CD4-positive, CD25-positive, alpha-beta regulatory T cell (primary cell): ENCODE measurements around the gene WEE2. TPM values are rescaled to one million over a fixed set of nuclear protein-coding genes. Genes with fewer than 3 reads are reported as not detected.
"Not testable (repeated sequence)": the region's sequence is repeated elsewhere in the genome, so short reads cannot be mapped to it uniquely, and the experiment has no call there.

ENCODE experiments used
- ATAC-seq, 2 donors: fragments of 150-1000 bp; cut with Tn5 transposase; one replicate each; pipeline ENCODE4 v1.10.0; 2021; ENCODE audit warnings: low read depth in 2 of 2, moderate number of reproducible peaks in 2 of 2, moderate library complexity in 1 of 2
- DNase-seq, 3 donors: peaks; one replicate each; pipeline versions ENCODE4 v3.0.0 to v3.0.0-alpha.2; 2012 to 2022; ENCODE audit warnings: mixed read lengths in 1 of 3
- H3K27ac ChIP-seq: one replicate; pipeline ENCODE4 v1.7.0; 2013; ENCODE audit warnings: mild to moderate bottlenecking, low read length; ENCODE audit not compliant: insufficient read depth, poor library complexity, severe bottlenecking
- H3K27me3 ChIP-seq: one replicate; pipeline ENCODE4 v1.7.0; 2013; ENCODE audit warnings: low read length; ENCODE audit not compliant: control insufficient read depth, insufficient read depth
- H3K36me3 ChIP-seq: one replicate; pipeline ENCODE4 v1.7.0; 2013; ENCODE audit warnings: mild to moderate bottlenecking, low read length, moderate library complexity; ENCODE audit not compliant: control insufficient read depth, insufficient read depth
- H3K4me1 ChIP-seq: 2 replicates; pipeline ENCODE4 v1.7.0; 2013; ENCODE audit warnings: mild to moderate bottlenecking, low read length; ENCODE audit not compliant: insufficient read depth, control insufficient read depth, poor library complexity, severe bottlenecking
- H3K4me3 ChIP-seq: one replicate; pipeline ENCODE4 v1.7.0; 2013; ENCODE audit warnings: low read depth, mild to moderate bottlenecking, low read length, moderate library complexity
- H3K9me3 ChIP-seq, 2 experiments: 1 replicate in 1 of 2; 2 replicates in 1 of 2; pipeline ENCODE4 v1.7.0; 2013; ENCODE audit warnings: low read length in 2 of 2, mild to moderate bottlenecking in 1 of 2, moderate library complexity in 1 of 2; ENCODE audit not compliant: control insufficient read depth in 2 of 2
- H3K27ac Mint-ChIP-seq, 3 donors: one replicate each; pipeline ENCODE4 v1.8.0; 2020 to 2022; ENCODE audit warnings: mild to moderate bottlenecking in 3 of 3, mixed read lengths in 3 of 3, moderate library complexity in 2 of 3
- H3K27me3 Mint-ChIP-seq: one replicate; pipeline ENCODE4 v1.8.0; 2022; ENCODE audit warnings: mild to moderate bottlenecking, mixed read lengths
- H3K36me3 Mint-ChIP-seq: one replicate; pipeline ENCODE4 v1.8.0; 2020; ENCODE audit warnings: mixed read lengths
- H3K4me1 Mint-ChIP-seq, 4 donors: one replicate each; pipeline ENCODE4 v1.8.0; 2020 to 2022; ENCODE audit warnings: mixed read lengths in 4 of 4, mild to moderate bottlenecking in 1 of 4
- H3K4me3 Mint-ChIP-seq, 4 donors: one replicate each; pipeline ENCODE4 v1.8.0; 2020 to 2022; ENCODE audit warnings: mild to moderate bottlenecking in 4 of 4, mixed read lengths in 4 of 4, moderate library complexity in 3 of 4
- H3K9me3 Mint-ChIP-seq, 7 donors: one replicate each; pipeline ENCODE4 v1.8.0; 2020 to 2022; ENCODE audit warnings: mixed read lengths in 7 of 7, mild to moderate bottlenecking in 3 of 7, moderate library complexity in 2 of 7
- polyA plus RNA-seq, 4 donors: library from polyadenylated mRNA; unstranded; fragments of 300-500 nt; fragmentation: Illumina TruSeq; gene quantifications; one replicate each; pipeline ENCODE4 v1.2.3, GENCODE V29; 2021
- total RNA-seq: library from RNA; stranded (reverse); gene quantifications from one replicate; pipeline ENCODE4 v1.2.3, GENCODE V29; 2022

Gene WEE2
- total and polyA plus RNA-seq, 5 donors from 2014 or later: not detected

DNA sequence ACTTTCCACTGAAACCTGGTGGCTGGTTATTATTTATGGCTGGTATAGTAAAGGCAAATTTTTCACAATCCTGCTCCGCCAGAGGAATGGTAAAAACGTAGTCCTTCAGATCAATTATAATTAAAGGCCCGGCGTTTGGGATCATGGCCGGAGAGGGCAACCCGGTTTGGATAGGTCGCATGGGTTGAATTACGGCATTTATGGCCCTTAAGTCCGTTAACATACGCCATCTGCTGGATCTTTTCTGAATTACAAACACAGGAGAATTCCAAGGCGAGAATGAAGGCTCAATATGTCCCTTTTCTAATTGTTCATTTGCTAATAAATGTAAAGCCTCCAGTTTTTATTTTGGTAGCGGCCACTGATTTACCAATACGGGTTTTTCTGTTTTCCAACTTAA is 44.5 kb downstream of the WEE2 start:
- Mint-ChIP-seq H3K36me3 (peaks cover 80% of the 10 kb centered on the region), H3K9me3 (peaks cover 3 to 32% (median 9%) of the 10 kb centered on the region in 7 donors), H3K4me1 (peaks cover 3 to 14% (median 7%) of the 10 kb centered on the region in 4 donors), H3K27ac (no peak overlapping the region), H3K27me3 (no peaks in the 10 kb centered on the region), H3K4me3 (no peak overlapping the region)
- Histone ChIP-seq H3K27me3 (no peaks in the 10 kb centered on the region), H3K27ac (no peak overlapping the region), H3K4me1 (no peaks in the 10 kb centered on the region), H3K9me3 (peaks cover 18 to 34% of the 10 kb centered on the region in 2 experiments), H3K4me3 (no peak overlapping the region), H3K36me3 (peaks cover 78% of the 10 kb centered on the region)
- ATAC-seq (no peak), DNase-seq (peak in 1 of 3 donors; percentile 14)

DNA sequence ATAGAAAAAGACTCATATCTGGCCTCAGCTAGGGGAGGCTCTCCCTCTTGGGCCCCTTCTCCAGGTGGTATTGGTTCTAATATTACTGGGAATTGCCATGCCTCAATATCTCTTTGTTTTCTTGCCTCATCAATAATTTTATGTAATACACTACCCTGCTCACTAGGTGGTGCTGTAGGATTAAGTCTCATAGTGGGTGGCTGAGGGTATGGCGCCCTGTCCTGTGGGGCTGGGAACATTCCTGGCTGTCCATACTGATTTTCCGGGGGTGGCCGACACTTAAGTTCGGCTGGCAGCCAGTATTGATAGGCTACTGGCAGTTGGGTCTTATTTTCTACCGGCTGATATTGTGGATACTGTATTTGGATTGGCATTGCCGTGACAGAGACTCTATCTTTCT is 46.8 kb downstream of the WEE2 start:
- no peaks in the 10 kb centered on the region for H3K27me3 ChIP-seq
- no peak overlapping the region for H3K27ac ChIP-seq
- H3K4me3 ChIP-seq: no peak overlapping the region
- no peak overlapping the region for H3K4me3 Mint-ChIP-seq
- peaks cover 68% of the 10 kb centered on the region for H3K36me3 ChIP-seq
- H3K9me3 Mint-ChIP-seq: peaks cover 3 to 32% (median 9%) of the 10 kb centered on the region in 7 donors
- no peak for ATAC-seq
- no peaks in the 10 kb centered on the region for H3K27me3 Mint-ChIP-seq
- DNase-seq: peak in 2 of 3 donors; percentile 20 to 39
- H3K4me1 ChIP-seq: no peaks in the 10 kb centered on the region
- peaks cover 15 to 31% of the 10 kb centered on the region in 2 experiments for H3K9me3 ChIP-seq
- peaks cover 3 to 14% (median 7%) of the 10 kb centered on the region in 4 donors for H3K4me1 Mint-ChIP-seq
- H3K36me3 Mint-ChIP-seq: peaks cover 87% of the 10 kb centered on the region
- no peak overlapping the region for H3K27ac Mint-ChIP-seq

DNA sequence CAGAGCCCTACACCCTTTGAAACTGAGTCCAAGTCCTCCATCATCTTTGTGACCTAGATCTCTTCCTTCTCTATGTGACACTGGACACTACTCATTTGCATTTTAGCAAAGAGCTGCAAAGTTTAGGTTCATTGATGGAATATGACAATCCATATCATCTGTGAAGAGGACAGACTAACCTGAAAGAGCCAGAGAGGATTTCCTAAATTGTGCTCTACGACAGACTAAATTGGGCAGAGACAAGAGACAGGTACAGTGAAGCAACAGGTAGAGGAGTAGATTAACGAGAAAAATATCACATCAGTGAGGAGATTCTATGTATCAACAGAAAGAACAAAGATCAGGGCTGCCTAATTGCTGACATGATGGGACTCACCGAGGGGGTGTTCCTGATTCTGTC is 55.6 kb downstream of the WEE2 start, which contains the start of gene TAS2R3:
Gene TAS2R3 (plus strand): TSS at position 301 of the 400 bp plus-strand sequence. CDS start 62 bp downstream, at position 363.
- ATAC-seq: no peak
- Mint-ChIP-seq H3K4me3 (no peak within 1 kb of the TSS), H3K36me3 (peaks cover 62% of the 10 kb centered on the region), H3K9me3 (no peaks in the 10 kb centered on the region), H3K27me3 (no peaks in the 10 kb centered on the region), H3K27ac (peak within 1 kb of the TSS in 1 of 3 donors; percentile 20), H3K4me1 (peaks cover 0 to 7% (median 5%) of the 10 kb centered on the region in 4 donors)
- no peaks in the 10 kb centered on the region for H3K27me3 ChIP-seq
- no peaks in the 10 kb centered on the region for H3K9me3 ChIP-seq
- peaks cover 22% of the 10 kb centered on the region for H3K36me3 ChIP-seq
- DNase-seq: no peak
- H3K4me3 ChIP-seq: no peak within 1 kb of the TSS
- H3K4me1 ChIP-seq: no peaks in the 10 kb centered on the region
- no peak within 1 kb of the TSS for H3K27ac ChIP-seq

DNA sequence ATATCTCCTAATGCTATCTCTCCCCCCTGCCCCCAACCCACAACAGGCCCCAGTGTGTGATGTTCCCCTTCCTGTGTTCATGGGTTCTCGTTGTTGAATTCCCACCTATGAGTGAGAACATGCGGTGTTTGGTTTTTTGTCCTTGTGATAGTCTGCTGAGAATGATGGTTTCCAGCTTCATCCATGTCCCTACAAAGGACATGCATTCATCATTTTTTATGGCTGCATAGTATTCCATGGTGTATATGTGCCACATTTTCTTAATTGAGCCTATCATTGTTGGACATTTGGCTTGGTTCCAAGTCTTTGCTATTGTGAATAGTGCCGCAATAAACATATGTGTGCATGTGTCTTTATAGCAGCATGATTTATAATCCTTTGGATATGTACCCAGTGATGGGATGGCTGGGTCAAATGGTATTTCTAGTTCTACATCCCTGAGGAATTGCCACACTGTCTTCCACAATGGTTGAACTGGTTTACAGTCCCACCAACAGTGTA is 62.0 kb downstream of the WEE2 start:
- not testable (repeated sequence) for H3K27me3 ChIP-seq, H3K4me3 Mint-ChIP-seq, H3K27ac ChIP-seq, H3K4me1 ChIP-seq, ATAC-seq, H3K27ac Mint-ChIP-seq, H3K27me3 Mint-ChIP-seq, H3K36me3 ChIP-seq, H3K4me1 Mint-ChIP-seq, DNase-seq, H3K9me3 Mint-ChIP-seq, H3K9me3 ChIP-seq, H3K4me3 ChIP-seq
- H3K36me3 Mint-ChIP-seq: peaks cover 35% of the 10 kb centered on the region

DNA sequence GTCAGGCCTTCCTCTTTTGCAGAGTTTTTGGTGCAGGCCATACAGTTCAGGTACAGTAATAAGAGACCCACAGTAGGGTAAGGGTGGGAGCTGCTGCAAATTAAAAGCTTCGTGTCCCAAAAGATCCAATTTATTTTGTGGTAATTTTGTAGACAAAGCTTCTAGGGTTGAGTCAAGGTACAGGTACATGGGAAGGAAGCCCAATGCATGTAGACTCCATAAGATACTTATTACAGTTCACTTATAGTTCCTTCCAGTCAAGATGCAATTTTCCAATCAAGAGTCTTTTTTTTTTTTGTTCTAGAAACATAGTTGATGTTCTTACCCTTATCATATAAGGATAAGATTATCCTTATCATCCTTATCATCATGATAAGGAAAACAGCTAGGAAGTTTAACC is 68.2 kb downstream of the WEE2 start, which contains the start of gene TAS2R4:
Gene TAS2R4 (plus strand): TSS at position 301 of the 400 bp plus-strand sequence. CDS start 1,815 bp downstream, outside the sequence.
- Histone ChIP-seq H3K27me3 (no peaks in the 10 kb centered on the region), H3K36me3 (peaks cover 11% of the 10 kb centered on the region), H3K27ac (no peak within 1 kb of the TSS), H3K9me3 (no peaks in the 10 kb centered on the region), H3K4me1 (no peaks in the 10 kb centered on the region), H3K4me3 (no peak within 1 kb of the TSS)
- DNase-seq (no peak), ATAC-seq (no peak)
- peaks cover 0 to 2% (median 0%) of the 10 kb centered on the region in 7 donors for H3K9me3 Mint-ChIP-seq
- H3K36me3 Mint-ChIP-seq: peaks cover 43% of the 10 kb centered on the region
- H3K4me1 Mint-ChIP-seq: peaks cover 0 to 6% (median under 1%) of the 10 kb centered on the region in 4 donors
- no peak within 1 kb of the TSS for H3K4me3 Mint-ChIP-seq
- H3K27me3 Mint-ChIP-seq: no peaks in the 10 kb centered on the region
- no peak within 1 kb of the TSS for H3K27ac Mint-ChIP-seq

Other genes with a start within 250 kb of the WEE2 start
- 28.6 TPM for gene AGK, start 156.9 kb upstream of the WEE2 start, total RNA-seq
- 10 to 100 TPM; 34.6 to 38.1 (median 35.3) TPM for gene AGK, start 156.9 kb upstream of the WEE2 start, polyA plus RNA-seq
- 47.7 TPM for gene DENND11, start 6.2 kb upstream of the WEE2 start, total RNA-seq
- gene DENND11, start 6.2 kb upstream of the WEE2 start, polyA plus RNA-seq: 10 to 100 TPM; 10.8 to 14.5 (median 11.1) TPM
- gene SSBP1, start 30.0 kb downstream of the WEE2 start, total RNA-seq: 77.4 TPM
- 100 to 1,000 TPM; 286 to 331 (median 305) TPM for gene SSBP1, start 30.0 kb downstream of the WEE2 start, polyA plus RNA-seq
- 0.59 TPM for gene TAS2R3, start 55.7 kb downstream of the WEE2 start, total RNA-seq
- not detected for gene TAS2R3, start 55.7 kb downstream of the WEE2 start, polyA plus RNA-seq
- 0.32 TPM for gene TAS2R4, start 68.3 kb downstream of the WEE2 start, total RNA-seq
- not detected for gene TAS2R4, start 68.3 kb downstream of the WEE2 start, polyA plus RNA-seq
- gene TAS2R5, start 81.9 kb downstream of the WEE2 start, total RNA-seq: 0.57 TPM
- gene TAS2R5, start 81.9 kb downstream of the WEE2 start, polyA plus RNA-seq: under 1 TPM in 3 of 4 donors, not detected in 1; 0.15 to 0.30 (median 0.22) TPM
- not detected for gene PRSS37, start 133.1 kb downstream of the WEE2 start, total RNA-seq
- not detected for gene PRSS37, start 133.1 kb downstream of the WEE2 start, polyA plus RNA-seq
- gene OR9A4, start 208.0 kb downstream of the WEE2 start, total RNA-seq: not detected
- gene OR9A4, start 208.0 kb downstream of the WEE2 start, polyA plus RNA-seq: not detected
- not detected for gene CLEC5A, start 238.6 kb downstream of the WEE2 start, total RNA-seq
- not detected for gene CLEC5A, start 238.6 kb downstream of the WEE2 start, polyA plus RNA-seq